Uterus (tissue), 2 donors: ENCODE results near the gene JMJD8.

Source experiments
- POLR2A ChIP-seq, 2 donors: fragments of 450-650 bp; IDR thresholded peaks; one replicate each; pipeline ENCODE4 v1.6.1; 2016; ENCODE audit warnings: antibody characterized with exemption in 2 of 2, mild to moderate bottlenecking in 1 of 2, moderate library complexity in 1 of 2
- TF ChIP-seq, protein P1 (sequence below), 4 experiments: fragments of 200-600 bp in 2 of 4; fragments of 450-650 bp in 2 of 4; sonication (generic) in 2 of 4; IDR thresholded peaks; one replicate each; pipeline ENCODE4 v1.5.1; 2016 to 2019; ENCODE audit warnings: antibody characterized with exemption in 4 of 4, mild to moderate bottlenecking in 2 of 4, moderate library complexity in 1 of 4

DNA sequence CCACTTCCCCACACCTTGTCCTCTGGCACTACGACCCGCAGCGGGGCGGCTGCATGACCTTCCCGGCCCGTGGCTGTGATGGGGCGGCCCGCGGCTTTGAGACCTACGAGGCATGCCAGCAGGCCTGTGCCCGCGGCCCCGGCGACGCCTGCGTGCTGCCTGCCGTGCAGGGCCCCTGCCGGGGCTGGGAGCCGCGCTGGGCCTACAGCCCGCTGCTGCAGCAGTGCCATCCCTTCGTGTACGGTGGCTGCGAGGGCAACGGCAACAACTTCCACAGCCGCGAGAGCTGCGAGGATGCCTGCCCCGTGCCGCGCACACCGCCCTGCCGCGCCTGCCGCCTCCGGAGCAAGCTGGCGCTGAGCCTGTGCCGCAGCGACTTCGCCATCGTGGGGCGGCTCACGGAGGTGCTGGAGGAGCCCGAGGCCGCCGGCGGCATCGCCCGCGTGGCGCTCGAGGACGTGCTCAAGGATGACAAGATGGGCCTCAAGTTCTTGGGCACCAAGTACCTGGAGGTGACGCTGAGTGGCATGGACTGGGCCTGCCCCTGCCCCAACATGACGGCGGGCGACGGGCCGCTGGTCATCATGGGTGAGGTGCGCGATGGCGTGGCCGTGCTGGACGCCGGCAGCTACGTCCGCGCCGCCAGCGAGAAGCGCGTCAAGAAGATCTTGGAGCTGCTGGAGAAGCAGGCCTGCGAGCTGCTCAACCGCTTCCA, 50.6 kb downstream of the JMJD8 start:
- TF ChIP-seq, protein P1, sequence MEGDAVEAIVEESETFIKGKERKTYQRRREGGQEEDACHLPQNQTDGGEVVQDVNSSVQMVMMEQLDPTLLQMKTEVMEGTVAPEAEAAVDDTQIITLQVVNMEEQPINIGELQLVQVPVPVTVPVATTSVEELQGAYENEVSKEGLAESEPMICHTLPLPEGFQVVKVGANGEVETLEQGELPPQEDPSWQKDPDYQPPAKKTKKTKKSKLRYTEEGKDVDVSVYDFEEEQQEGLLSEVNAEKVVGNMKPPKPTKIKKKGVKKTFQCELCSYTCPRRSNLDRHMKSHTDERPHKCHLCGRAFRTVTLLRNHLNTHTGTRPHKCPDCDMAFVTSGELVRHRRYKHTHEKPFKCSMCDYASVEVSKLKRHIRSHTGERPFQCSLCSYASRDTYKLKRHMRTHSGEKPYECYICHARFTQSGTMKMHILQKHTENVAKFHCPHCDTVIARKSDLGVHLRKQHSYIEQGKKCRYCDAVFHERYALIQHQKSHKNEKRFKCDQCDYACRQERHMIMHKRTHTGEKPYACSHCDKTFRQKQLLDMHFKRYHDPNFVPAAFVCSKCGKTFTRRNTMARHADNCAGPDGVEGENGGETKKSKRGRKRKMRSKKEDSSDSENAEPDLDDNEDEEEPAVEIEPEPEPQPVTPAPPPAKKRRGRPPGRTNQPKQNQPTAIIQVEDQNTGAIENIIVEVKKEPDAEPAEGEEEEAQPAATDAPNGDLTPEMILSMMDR (IDR thresholded peaks at IDR 0.05): no peak
- TF ChIP-seq POLR2A (IDR thresholded peaks at IDR 0.05): no peak
